T-helper 1 cell (primary cell): ENCODE results near the gene CREB5.

Experiments
- DNase-seq, 5 donors: peaks; one replicate each; pipeline ENCODE4 v3.0.0-alpha.2; 2012 to 2020

The CREB5 gene

DNA sequence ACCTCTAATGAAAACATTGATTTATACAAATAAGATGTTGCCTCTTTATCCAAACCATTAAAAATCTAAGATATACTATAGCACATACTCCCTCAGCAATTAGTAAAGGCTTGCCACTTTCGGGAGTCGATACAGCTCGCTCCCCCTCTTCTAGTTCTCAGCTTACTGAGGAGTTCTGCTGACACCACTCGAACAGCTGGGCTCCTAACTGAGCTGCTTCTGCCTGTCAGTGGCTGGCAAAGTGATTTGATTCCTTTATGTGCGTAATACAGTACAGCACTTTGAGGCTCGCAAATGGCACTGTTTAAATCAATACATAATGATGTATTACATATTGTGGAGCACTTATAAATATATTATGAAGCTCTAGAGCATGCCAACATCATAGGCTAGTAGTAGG lies 241.8 kb downstream of the CREB5 start:
- DNase-seq: no peak

GRCh38 chr7:28656529-28656928 lies 244.2 kb downstream of the CREB5 start:
- no peak for DNase-seq

- DNase-seq: no peak
Measured at GRCh38 chr7:28658381-28658780, 246.1 kb downstream of the CREB5 start.

DNA sequence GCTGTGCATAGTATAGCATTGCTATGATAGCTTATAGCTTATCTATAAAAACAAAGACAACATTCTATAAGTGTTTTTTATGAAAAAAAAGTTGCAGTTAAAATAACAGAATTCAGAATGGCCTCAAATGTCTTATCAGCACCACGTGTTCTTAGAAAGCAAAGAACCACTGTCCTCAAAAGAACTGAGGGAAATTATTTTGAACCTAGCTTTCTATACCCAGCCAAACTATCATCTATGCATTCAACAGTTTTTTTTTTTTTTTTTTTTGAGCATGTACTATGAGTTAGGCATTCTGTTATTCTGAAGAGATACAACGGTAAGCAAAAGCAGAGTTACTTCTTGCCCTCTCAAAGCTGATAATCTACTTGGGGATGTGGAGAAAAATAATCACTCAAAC lies 247.8 kb downstream of the CREB5 start:
- DNase-seq: no peak

- DNase-seq: no peak
Measured at GRCh38 chr7:28661826-28662595, 249.7 kb downstream of the CREB5 start.

GRCh38 chr7:28666154-28666553 lies 253.8 kb downstream of the CREB5 start:
- DNase-seq: no peak

- DNase-seq: no peak
Measured at GRCh38 chr7:28668085-28668484, 255.8 kb downstream of the CREB5 start.

- DNase-seq: no peak
Measured at GRCh38 chr7:28669330-28669729, 257.0 kb downstream of the CREB5 start.

DNA sequence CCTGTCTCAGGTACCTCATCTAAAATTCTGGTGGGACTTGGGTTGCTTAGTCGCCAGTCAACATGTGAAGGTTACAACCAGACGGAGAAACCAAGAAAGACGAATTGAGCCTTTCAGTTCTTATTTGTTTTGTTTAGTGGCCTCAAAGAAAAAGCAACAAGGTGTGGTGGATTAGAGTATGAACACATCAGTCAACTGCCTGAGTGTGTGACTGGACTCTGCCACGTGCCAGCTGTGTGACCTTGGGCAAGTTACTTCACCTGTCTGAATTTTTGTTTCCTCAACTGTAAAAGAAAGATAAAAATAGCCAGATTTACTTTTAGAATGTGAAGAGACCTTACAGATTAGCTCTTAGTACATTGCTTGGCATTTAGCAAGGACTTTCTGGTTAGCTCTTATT lies 259.2 kb downstream of the CREB5 start:
- DNase-seq: no peak

DNA sequence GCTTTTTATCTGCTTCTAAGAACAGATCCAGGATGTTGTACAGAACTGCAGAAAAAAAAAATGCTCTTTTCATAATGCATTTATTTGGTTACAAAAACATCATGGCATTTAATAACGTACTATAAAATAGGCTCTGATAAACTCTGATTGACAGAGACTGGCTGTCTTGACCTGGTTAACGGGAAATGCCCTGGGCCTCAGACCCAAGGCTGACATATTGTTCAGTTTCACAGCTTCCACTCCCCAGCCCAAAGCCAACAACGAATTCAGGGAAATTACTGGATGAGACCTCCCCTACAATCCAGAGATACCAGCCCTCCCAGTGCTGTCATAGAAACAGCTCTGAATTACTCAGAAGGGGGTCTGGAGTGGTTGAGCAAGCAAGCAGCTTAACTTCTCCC lies 260.1 kb downstream of the CREB5 start:
- no peak for DNase-seq

GRCh38 chr7:28674359-28674782 lies 262.1 kb downstream of the CREB5 start:
- DNase-seq: no peak

- no peak for DNase-seq
Measured at GRCh38 chr7:28675429-28675828, 263.1 kb downstream of the CREB5 start.

DNA sequence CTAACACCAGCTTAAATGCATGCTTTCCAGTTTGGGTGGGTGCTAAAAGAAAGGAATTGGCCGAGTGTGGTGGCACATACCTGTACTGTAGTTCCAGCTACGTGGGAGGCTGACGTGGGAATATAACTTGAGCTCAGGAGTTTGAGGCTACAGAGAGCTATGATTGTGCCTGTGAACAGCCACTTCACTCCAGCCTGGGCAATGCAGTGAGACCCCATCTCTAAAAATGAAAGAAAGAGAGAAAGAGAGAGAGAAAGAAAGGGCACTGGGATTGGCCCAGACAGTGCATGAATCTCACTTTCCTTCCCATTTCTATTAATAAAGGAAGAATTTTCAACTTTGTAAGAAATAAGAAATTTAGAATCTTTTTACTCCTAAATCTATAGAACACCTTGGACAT lies 265.4 kb downstream of the CREB5 start:
- no peak for DNase-seq

DNA sequence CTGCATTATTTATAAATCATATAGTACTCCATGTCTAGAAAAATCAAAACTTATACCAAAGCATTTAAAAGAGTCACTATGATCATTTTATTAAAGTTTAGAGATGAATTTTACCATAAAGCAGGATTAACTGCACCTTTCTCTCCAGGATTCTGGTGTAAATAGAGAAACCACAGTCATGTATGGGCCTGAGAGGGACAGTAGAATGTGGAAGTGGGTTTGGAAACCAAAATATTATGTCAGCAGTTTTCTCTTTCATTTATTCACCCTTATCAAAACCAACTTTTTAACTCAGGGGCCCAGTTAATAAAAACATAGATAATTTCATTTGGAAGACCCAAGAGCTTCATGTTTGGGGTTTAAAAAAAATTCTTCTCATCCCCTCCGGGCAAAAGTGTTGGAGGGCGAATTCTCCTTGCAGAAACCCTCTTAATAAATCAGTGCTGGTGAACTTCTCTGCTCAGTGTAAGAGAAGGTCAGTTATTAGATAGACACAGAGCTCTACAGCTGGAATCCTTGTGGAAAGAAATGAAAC lies 266.2 kb downstream of the CREB5 start:
- no peak for DNase-seq

GRCh38 chr7:28681693-28682310 lies 269.5 kb downstream of the CREB5 start:
- DNase-seq: no peak

- no peak for DNase-seq
Measured at GRCh38 chr7:28682801-28683200, 270.5 kb downstream of the CREB5 start.

- no peak for DNase-seq
Measured at GRCh38 chr7:28684650-28685241, 272.4 kb downstream of the CREB5 start.

GRCh38 chr7:28685242-28685643 lies 272.9 kb downstream of the CREB5 start:
- DNase-seq: no peak

DNA sequence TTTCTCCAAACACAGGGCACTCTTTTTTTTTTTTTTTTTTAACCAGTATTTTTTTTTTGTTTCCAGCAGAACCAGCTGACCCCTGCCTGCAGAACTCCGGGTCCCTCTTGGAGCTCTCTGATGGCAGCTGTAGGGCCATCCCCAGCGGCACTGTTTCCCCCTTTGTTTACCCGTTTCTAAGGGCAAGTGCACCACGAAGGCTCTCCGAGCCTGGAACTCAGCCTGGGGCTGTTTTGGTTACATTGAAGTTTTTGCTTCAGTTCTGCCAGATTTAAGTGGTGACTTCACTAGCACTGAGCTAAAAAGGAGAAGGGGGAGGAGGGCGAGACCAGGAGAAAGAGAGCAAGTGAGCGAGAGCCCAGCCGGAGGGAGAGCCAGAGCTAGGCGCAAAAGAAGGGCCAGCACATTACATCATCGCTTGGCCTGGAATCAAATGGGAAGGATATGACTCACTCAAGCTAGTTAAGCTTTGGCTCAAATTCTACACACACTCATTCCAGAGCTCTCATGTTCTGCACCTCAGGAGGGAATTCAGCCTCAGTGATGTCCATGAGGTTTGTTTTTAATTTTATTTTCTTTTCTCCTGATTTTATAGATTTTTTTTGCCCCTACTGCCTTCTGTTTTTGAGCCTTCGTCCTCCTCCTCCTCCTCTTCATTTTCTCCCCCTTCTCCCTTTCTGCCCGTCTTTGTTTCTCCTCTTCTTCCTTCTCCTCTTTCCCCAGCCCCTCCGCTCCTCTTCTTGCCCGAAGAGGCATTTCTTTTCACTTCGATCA lies 273.5 kb downstream of the CREB5 start:
- no peak for DNase-seq

GRCh38 chr7:28686418-28686800 lies 274.1 kb downstream of the CREB5 start:
- no peak for DNase-seq

DNA sequence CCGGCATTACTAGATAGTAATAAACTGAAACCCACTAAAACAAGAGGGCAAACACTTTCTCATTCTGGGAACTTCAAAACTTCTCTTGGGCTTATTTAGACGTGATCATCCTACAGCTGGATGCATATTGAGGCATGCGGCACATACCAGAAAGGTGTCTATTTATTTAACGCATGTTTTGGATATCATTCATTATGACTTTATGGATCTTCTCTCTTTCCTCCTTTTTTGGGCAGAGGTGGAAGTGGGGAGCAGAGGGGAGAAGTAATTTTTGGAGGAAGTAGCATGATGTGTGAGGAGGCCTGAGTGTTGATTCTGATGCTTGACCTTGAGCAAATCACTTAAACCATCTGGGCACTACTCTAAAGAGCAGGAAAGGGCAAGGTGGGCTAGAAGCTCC lies 275.2 kb downstream of the CREB5 start:
- DNase-seq: no peak

- DNase-seq: no peak
Measured at GRCh38 chr7:28688174-28688573, 275.9 kb downstream of the CREB5 start.

DNA sequence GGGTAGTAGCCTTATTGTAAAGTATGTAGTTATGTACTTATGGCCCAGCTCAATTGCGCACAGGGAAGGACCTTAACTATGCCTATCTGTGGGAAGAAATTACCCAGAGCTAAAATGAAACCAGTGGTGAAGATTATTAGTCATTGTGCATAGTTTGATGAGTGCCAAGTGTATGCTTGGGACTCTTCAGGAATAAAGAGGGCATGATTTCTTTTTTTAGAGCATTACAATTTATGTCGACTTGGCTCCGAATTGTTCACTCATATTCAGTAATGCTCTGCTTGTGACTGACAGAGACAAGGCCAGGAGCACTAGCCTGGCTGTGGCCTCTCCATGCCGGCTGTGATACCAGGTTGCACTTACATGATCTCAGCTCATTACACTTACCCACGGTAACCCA lies 276.3 kb downstream of the CREB5 start:
- no peak for DNase-seq
